Neural crest cell (in vitro differentiated cells): Measurements from ENCODE around the gene SLC7A7. TPM values are rescaled to one million over a fixed set of nuclear protein-coding genes. Genes with fewer than 3 reads are reported as not detected.

Experiments
- DNase-seq: peaks from one replicate; pipeline ENCODE4 v3.0.0; 2021; ENCODE audit warnings: low read depth, mixed read lengths, low spot score
- H3K27ac Mint-ChIP-seq: one replicate; pipeline ENCODE4 v1.8.0; 2021; ENCODE audit warnings: mild to moderate bottlenecking, mixed read lengths; ENCODE audit not compliant: unreplicated experiment
- H3K27me3 Mint-ChIP-seq: 2 replicates; pipeline ENCODE4 v1.8.0; 2021; ENCODE audit warnings: low read depth, mild to moderate bottlenecking, mixed read lengths
- H3K36me3 Mint-ChIP-seq: 2 replicates; pipeline ENCODE4 v1.8.0; 2021; ENCODE audit warnings: low read depth, mild to moderate bottlenecking, mixed read lengths
- H3K4me1 Mint-ChIP-seq: 2 replicates; pipeline ENCODE4 v1.8.0; 2021; ENCODE audit warnings: mixed read lengths
- H3K4me3 Mint-ChIP-seq: one replicate; pipeline ENCODE4 v1.8.0; 2021; ENCODE audit warnings: mild to moderate bottlenecking, mixed read lengths
- H3K9me3 Mint-ChIP-seq: 2 replicates; pipeline ENCODE4 v1.8.0; 2021; ENCODE audit warnings: mixed read lengths
- total RNA-seq: library from RNA; stranded (reverse); gene quantifications from 2 replicates; pipeline ENCODE4 v1.2.1, GENCODE V29; 2021
- TF ChIP-seq, protein P1 (sequence below): fragments of 200-600 bp; sonication (generic); conservative IDR thresholded peaks from 2 replicates; pipeline ENCODE4 v1.5.0; 2021; ENCODE audit warnings: antibody characterized with exemption, mild to moderate bottlenecking

Gene SLC7A7
- total RNA-seq, 1 donor from 2014 or later = 0.54 TPM

DNA sequence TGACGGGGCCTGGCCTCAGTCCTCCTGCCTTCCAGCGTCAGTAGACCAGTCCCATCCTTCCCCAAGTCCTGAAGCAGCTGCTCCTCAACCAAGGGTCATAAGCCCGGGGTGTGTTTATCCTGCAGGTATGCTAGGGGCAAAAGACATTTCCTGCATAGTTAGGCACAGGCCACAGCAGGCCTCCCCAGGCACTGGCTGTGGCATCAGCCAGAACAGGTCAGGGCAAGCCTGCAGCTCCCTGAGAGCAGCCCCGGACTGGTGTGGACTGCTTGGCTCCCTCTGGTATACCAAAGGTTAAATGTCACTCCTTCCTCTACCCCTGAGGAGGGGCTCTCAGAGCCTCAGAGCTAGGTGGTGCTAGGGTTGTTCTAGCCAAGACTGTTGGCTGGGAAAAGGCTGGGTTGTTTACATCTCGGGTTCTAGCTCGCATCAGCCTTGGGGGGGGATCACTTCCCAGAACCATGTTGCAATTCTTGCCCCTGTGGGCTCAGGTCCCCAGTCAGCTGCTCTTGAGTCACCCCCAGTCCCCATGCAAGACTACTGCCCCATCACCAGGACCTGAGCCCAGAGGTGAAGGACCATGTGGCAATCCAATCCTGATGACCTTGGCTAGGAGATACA lies 24.0 kb upstream of the SLC7A7 start:
- peaks cover 15% of the 10 kb centered on the region for H3K36me3 Mint-ChIP-seq
- peak overlapping the region; percentile 90 for H3K4me3 Mint-ChIP-seq
- H3K27me3 Mint-ChIP-seq = peaks cover 33% of the 10 kb centered on the region
- H3K27ac Mint-ChIP-seq = no peak overlapping the region
- TF ChIP-seq, protein P1, sequence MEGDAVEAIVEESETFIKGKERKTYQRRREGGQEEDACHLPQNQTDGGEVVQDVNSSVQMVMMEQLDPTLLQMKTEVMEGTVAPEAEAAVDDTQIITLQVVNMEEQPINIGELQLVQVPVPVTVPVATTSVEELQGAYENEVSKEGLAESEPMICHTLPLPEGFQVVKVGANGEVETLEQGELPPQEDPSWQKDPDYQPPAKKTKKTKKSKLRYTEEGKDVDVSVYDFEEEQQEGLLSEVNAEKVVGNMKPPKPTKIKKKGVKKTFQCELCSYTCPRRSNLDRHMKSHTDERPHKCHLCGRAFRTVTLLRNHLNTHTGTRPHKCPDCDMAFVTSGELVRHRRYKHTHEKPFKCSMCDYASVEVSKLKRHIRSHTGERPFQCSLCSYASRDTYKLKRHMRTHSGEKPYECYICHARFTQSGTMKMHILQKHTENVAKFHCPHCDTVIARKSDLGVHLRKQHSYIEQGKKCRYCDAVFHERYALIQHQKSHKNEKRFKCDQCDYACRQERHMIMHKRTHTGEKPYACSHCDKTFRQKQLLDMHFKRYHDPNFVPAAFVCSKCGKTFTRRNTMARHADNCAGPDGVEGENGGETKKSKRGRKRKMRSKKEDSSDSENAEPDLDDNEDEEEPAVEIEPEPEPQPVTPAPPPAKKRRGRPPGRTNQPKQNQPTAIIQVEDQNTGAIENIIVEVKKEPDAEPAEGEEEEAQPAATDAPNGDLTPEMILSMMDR = no peak
- no peak for DNase-seq
- H3K4me1 Mint-ChIP-seq = peaks cover 31% of the 10 kb centered on the region
- no peaks in the 10 kb centered on the region for H3K9me3 Mint-ChIP-seq

DNA sequence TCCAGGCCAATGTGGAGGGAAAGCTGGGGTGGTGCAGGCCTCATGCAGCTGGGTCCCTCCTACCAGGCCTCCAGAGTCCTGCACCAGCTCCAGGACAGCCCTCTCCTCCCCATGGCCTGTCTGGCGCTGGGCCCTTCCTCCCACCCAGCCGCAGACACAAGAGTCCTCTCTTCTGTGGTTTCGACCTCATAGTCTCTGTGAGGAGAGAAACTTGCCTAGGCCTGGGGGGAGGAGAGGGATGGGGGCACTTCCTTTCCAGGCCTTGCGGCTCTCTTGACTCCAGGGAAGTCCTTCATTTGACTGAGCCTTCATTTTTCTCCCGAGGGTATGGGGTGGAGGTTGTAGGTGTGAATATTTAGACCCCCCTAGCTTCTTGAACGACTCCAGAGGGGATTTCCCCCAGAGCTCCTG lies 23.4 kb upstream of the SLC7A7 start:
- no peak for DNase-seq
- Mint-ChIP-seq H3K27ac (no peak overlapping the region), H3K4me1 (peaks cover 31% of the 10 kb centered on the region), H3K4me3 (peak overlapping the region; percentile 90), H3K36me3 (peaks cover 15% of the 10 kb centered on the region), H3K27me3 (peaks cover 33% of the 10 kb centered on the region), H3K9me3 (no peaks in the 10 kb centered on the region)
- TF ChIP-seq, protein P1 = no peak

DNA sequence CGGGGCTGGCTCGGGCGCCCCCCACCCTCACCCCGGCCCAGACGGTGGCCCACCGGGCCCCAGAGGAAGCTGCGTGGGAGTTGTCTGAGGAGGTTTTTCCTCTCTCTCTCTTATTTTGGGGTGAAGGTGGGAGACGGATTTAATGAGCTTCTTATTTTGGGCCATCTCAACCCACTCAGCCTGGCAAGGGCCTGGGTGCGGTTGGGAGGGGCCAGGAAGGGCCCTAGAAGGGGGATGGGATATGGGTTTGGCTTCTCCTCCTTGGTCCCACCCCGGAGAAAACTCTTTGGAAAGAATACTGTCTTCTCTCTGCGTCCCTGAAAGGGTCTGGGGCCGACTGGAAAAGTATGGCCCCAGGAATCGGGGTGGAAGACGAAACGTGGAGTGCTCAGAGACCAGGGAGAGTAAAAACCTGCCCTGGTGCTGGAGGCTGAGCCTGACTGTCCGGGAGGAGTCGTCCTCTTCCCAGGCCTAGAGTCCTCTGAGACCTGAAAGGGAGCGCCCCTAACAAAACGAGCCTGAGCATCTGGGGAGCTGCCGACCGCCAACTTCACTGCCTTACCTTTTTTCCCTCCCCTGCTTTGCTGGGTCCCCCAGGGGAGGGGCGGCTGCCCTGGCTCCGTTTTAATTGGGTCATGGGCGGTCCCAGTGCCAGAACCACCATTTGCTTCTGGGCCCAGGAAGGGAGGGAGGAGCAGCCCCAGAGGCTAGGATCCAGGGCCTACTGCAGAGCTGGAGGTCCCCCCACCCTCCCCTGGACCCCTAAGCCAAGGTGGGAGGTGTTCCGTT lies 22.7 kb upstream of the SLC7A7 start:
- Mint-ChIP-seq H3K9me3 (no peaks in the 10 kb centered on the region), H3K27ac (peak overlapping the region; percentile 71), H3K4me1 (peaks cover 31% of the 10 kb centered on the region), H3K36me3 (peaks cover 15% of the 10 kb centered on the region), H3K27me3 (peaks cover 33% of the 10 kb centered on the region), H3K4me3 (peak overlapping the region; percentile 90)
- TF ChIP-seq, protein P1 = no peak
- no peak for DNase-seq

DNA sequence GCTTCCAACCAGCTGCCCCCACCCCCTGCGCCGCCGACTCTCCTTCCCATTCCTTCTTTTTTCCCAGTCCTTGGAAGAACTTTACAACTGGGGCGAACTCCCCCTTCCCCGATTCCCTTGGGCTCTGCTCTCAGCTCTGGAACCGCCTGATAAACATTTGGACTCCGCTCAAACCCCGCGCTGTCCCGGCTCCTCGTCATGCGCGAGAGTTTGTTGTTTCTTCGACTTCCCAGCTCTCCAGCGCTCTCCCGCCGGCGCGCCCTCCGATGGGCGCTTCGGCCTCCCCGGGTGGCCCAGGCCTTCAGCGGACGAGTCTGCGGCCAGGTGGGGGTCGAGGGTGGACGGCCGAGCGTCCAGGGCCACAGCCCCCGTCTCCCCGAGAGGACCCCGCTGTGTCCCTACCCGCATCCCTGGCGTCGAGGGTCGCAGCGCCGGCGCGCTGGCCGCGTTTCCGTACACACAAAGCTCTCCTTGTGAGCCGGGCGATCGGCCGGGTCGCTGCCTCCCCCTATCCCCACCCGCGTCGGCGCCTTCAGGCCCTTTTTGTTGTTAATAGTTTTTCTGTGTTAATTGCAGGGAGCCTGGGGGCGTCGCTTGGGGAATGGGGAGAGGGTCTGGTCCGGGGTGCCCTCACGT lies 22.0 kb upstream of the SLC7A7 start:
- Mint-ChIP-seq H3K27me3 (peaks cover 33% of the 10 kb centered on the region), H3K4me3 (peak overlapping the region; percentile 95), H3K36me3 (peaks cover 15% of the 10 kb centered on the region), H3K9me3 (no peaks in the 10 kb centered on the region), H3K27ac (peak overlapping the region; percentile 99), H3K4me1 (peaks cover 31% of the 10 kb centered on the region)
- peak; percentile 41 for DNase-seq
- TF ChIP-seq, protein P1 = no peak

DNA sequence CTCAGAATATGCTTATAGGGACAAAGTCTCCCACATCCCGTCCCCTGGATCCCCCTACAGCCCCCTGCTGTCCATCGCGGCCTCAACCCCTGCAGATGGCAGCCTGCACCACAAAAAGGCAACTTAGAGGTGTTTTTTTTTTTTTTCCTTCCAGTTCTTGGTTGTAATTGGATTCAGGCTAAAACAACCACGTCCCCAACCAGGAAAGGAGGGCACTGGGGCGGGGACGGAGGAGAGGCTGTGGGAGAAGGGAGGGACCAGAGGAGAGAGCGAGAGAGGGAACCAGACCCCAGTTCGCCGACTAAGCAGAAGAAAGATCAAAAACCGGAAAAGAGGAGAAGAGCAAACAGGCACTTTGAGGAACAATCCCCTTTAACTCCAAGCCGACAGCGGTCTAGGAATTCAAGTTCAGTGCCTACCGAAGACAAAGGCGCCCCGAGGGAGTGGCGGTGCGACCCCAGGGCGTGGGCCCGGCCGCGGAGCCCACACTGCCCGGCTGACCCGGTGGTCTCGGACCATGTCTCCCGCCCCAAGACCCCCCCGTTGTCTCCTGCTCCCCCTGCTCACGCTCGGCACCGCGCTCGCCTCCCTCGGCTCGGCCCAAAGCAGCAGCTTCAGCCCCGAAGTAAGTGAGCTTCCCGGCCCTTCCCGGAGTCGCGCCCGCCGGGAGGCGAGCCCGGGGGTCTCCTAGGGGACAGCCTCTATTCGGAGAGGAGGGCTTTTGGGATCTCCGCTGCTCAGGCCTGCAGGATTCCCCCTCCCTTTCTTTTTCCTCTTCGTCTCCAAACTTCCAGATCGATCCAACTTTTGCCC lies 21.3 kb upstream of the SLC7A7 start, which contains the start of gene MMP14:
Gene MMP14 (plus strand): TSS at position 285 of the 813 bp plus-strand sequence. CDS start 233 bp downstream, at position 518.
- TF ChIP-seq, protein P1 = peak; percentile 42
- H3K4me3 Mint-ChIP-seq = peak within 1 kb of the TSS; percentile 95
- H3K4me1 Mint-ChIP-seq = peaks cover 32% of the 10 kb centered on the region
- H3K27ac Mint-ChIP-seq = peak within 1 kb of the TSS; percentile 99
- H3K36me3 Mint-ChIP-seq = peaks cover 15% of the 10 kb centered on the region
- no peaks in the 10 kb centered on the region for H3K9me3 Mint-ChIP-seq
- DNase-seq = peak; percentile 28
- peaks cover 33% of the 10 kb centered on the region for H3K27me3 Mint-ChIP-seq
